Transverse colon (tissue), 4 donors: ENCODE data around the gene GRIN2C. TPM values are rescaled to one million over a fixed set of nuclear protein-coding genes. Genes with fewer than 3 reads are reported as not detected.
A peak's percentile ranks its signal among the peaks of the same experiment; 100 is the strongest.

ENCODE experiments used
- DNase-seq: peaks from one replicate; pipeline ENCODE4 v3.0.0-alpha.2; 2019
- H3K27ac ChIP-seq, 4 donors: fragments of 200-600 bp; sonication (generic); 2 replicates each; pipeline ENCODE4 v1.5.1; 2016 to 2018; ENCODE audit warnings: inconsistent platforms in 4 of 4
- H3K27me3 ChIP-seq: fragments of 200-600 bp; sonication (generic); 2 replicates; pipeline ENCODE4 v1.5.1; 2017; ENCODE audit warnings: inconsistent platforms
- H3K36me3 ChIP-seq, 4 donors: fragments of 200-600 bp; sonication (generic); 2 replicates each; pipeline ENCODE4 v1.5.1; 2017 to 2019; ENCODE audit warnings: inconsistent platforms in 4 of 4
- H3K4me1 ChIP-seq, 4 donors: fragments of 200-600 bp; sonication (generic); 2 replicates each; pipeline ENCODE4 v1.5.1; 2017 to 2020; ENCODE audit warnings: inconsistent platforms in 4 of 4
- H3K4me3 ChIP-seq, 4 donors: fragments of 200-600 bp; sonication (generic); 1 replicate in 1 of 4; 2 replicates in 3 of 4; pipeline versions ENCODE4 v1.5.1 to v1.6.1; 2017 to 2019; ENCODE audit warnings: inconsistent platforms in 4 of 4
- H3K9me3 ChIP-seq, 2 donors: fragments of 200-600 bp; sonication (generic); 2 replicates each; pipeline ENCODE4 v1.5.1; 2017 to 2019; ENCODE audit warnings: inconsistent platforms in 2 of 2
- CTCF ChIP-seq, 5 experiments: fragments of 200-600 bp in 3 of 5; fragments of 450-650 bp in 2 of 5; sonication (generic) in 3 of 5; IDR thresholded peaks; 1 replicate in 2 of 5; 2 replicates in 3 of 5; pipeline ENCODE4 v1.5.1; 2016 to 2017; ENCODE audit warnings: antibody characterized with exemption in 5 of 5, inconsistent platforms in 3 of 5, mild to moderate bottlenecking in 2 of 5, moderate library complexity in 1 of 5
- EP300 ChIP-seq: sonication (generic); formaldehyde crosslinking; IDR thresholded peaks from one replicate; pipeline ENCODE4 v1.6.1; 2017; ENCODE audit warnings: antibody characterized with exemption, low read depth
- POLR2A ChIP-seq: fragments of 450-650 bp; IDR thresholded peaks from one replicate; pipeline ENCODE4 v1.6.1; 2016; ENCODE audit warnings: antibody characterized with exemption, mild to moderate bottlenecking, moderate library complexity
- POLR2AphosphoS5 ChIP-seq, 3 donors: sonication (generic); formaldehyde crosslinking; IDR thresholded peaks; one replicate each; pipeline ENCODE4 v1.6.1; 2016; ENCODE audit warnings: antibody characterized with exemption in 3 of 3
- WGBS, 2 donors: methylation state at CpG; one replicate each; pipeline ENCODE4 v1.1.5; 2018; ENCODE audit warnings: low coverage in 1 of 2; 5-methylcytosine and 5-hydroxymethylcytosine counted together
- in situ Hi-C, 4 donors: fragments of 200-750 bp; cut with MboI; loops; one replicate each; pipeline versions ENCODE4 v1.15.0 to v1.15.1; 2017; ENCODE audit warnings: low sequenced_read_pairs in 3 of 4, low pct_ligation_motif_present in 1 of 4, low pct_unique_long_range_greater_than_20kb in 1 of 4
- intact Hi-C: fragments of 100-400 bp; cut with DNase I; formaldehyde crosslinking; loops from one replicate; pipeline ENCODE4 v1.15.1; 2023; ENCODE audit warnings: low total_unique reads
- total RNA-seq, 4 donors: library from RNA; depleted of rRNA; stranded (reverse); fragments of >200 nt; gene quantifications; one replicate each; pipeline ENCODE4 v1.1.0, GENCODE V29; 2016

The GRIN2C gene
- total RNA-seq, 4 donors from 2014 or later, result 0.27 to 0.40 TPM; not detected in 2

GRCh38 chr17:74836691-74837467, 22.8 kb downstream of the GRIN2C start:
- no peak overlapping the region for H3K4me3 ChIP-seq
- peaks cover 5 to 12% (median 11%) of the 10 kb centered on the region in 4 donors for H3K4me1 ChIP-seq
- in situ Hi-C loops (no loop called here), intact Hi-C loops (no loop called here)
- no peak for DNase-seq
- H3K27ac ChIP-seq, result no peak overlapping the region
- no peaks in the 10 kb centered on the region for H3K9me3 ChIP-seq
- TF ChIP-seq CTCF (IDR thresholded peaks at IDR 0.05) (no peak), POLR2AphosphoS5 (IDR thresholded peaks at IDR 0.05) (no peak), POLR2A (no peak), EP300 (no peak)
- H3K27me3 ChIP-seq, result no peaks in the 10 kb centered on the region
- no peaks in the 10 kb centered on the region for H3K36me3 ChIP-seq
- 94% methylated on average over 18 of the region's 19 CpGs; no CpG with 5 or more reads in 1 of the 2 donors for WGBS, 2 donors

GRCh38 chr17:74836191-74836590, 23.5 kb downstream of the GRIN2C start:
- Histone ChIP-seq H3K4me3 (no peak overlapping the region), H3K36me3 (no peaks in the 10 kb centered on the region), H3K27me3 (no peaks in the 10 kb centered on the region), H3K9me3 (no peaks in the 10 kb centered on the region), H3K4me1 (peaks cover 5 to 9% (median 8%) of the 10 kb centered on the region in 4 donors), H3K27ac (no peak overlapping the region)
- DNase-seq, result no peak
- 93 to 97% methylated on average over 10 to 26 of the region's 26 CpGs for WGBS, 2 donors
- intact Hi-C loops (no loop called here), in situ Hi-C loops (no loop called here)
- TF ChIP-seq EP300 (no peak), CTCF (IDR thresholded peaks at IDR 0.05) (no peak), POLR2AphosphoS5 (IDR thresholded peaks at IDR 0.05) (no peak), POLR2A (no peak)

GRCh38 chr17:74833501-74834377, 25.9 kb downstream of the GRIN2C start:
- H3K4me1 ChIP-seq, result no peaks in the 10 kb centered on the region
- H3K4me3 ChIP-seq, result no peak overlapping the region
- no peaks in the 10 kb centered on the region for H3K9me3 ChIP-seq
- intact Hi-C loops, result no loop called here
- no peaks in the 10 kb centered on the region for H3K36me3 ChIP-seq
- H3K27me3 ChIP-seq, result no peaks in the 10 kb centered on the region
- DNase-seq, result peak; percentile 23
- in situ Hi-C loops, result no loop called here
- no peak overlapping the region for H3K27ac ChIP-seq
- 75 to 90% methylated on average over 2 to 16 of the region's 16 CpGs for WGBS, 2 donors
- no peak for TF ChIP-seq EP300
- TF ChIP-seq POLR2AphosphoS5 (IDR thresholded peaks at IDR 0.05), result no peak
- TF ChIP-seq CTCF (IDR thresholded peaks at IDR 0.05), result no peak
- TF ChIP-seq POLR2A, result no peak

- H3K36me3 ChIP-seq, result no peaks in the 10 kb centered on the region
- in situ Hi-C loops (no loop called here), intact Hi-C loops (no loop called here)
- no peak overlapping the region for H3K27ac ChIP-seq
- TF ChIP-seq POLR2A (no peak), CTCF (IDR thresholded peaks at IDR 0.05) (no peak), POLR2AphosphoS5 (IDR thresholded peaks at IDR 0.05) (no peak), EP300 (no peak)
- WGBS, 2 donors, result 82% methylated on average over 6 of the region's 9 CpGs; no CpG with 5 or more reads in 1 of the 2 donors
- H3K4me3 ChIP-seq, result no peak overlapping the region
- no peaks in the 10 kb centered on the region for H3K27me3 ChIP-seq
- no peaks in the 10 kb centered on the region for H3K9me3 ChIP-seq
- no peaks in the 10 kb centered on the region for H3K4me1 ChIP-seq
- DNase-seq, result no peak
Observed at GRCh38 chr17:74832421-74832820, 27.3 kb downstream of the GRIN2C start.
